Gastroesophageal sphincter (tissue), 4 donors: Measurements from ENCODE around the gene DLX6. TPM values are rescaled to one million over a fixed set of nuclear protein-coding genes. Genes with fewer than 3 reads are reported as not detected.

Experiments used
- ATAC-seq: fragments of 150-250 bp; one replicate; pipeline ENCODE4 v1.9.1; 2016; ENCODE audit warnings: mild to moderate bottlenecking, moderate library complexity
- H3K27ac ChIP-seq, 4 donors: fragments of 200-600 bp; sonication (generic) in 3 of 4; 1 replicate in 3 of 4; 2 replicates in 1 of 4; pipeline ENCODE4 v1.5.1; 2016 to 2019
- H3K27me3 ChIP-seq: fragments of 200-600 bp; sonication (generic); one replicate; pipeline ENCODE4 v1.5.1; 2019
- H3K36me3 ChIP-seq, 2 donors: fragments of 200-600 bp; sonication (generic); one replicate each; pipeline ENCODE4 v1.5.1; 2019; ENCODE audit warnings: control low read depth in 1 of 2
- H3K4me1 ChIP-seq, 3 donors: fragments of 200-600 bp; sonication (generic); 1 replicate in 2 of 3; 2 replicates in 1 of 3; pipeline ENCODE4 v1.5.1; 2016 to 2019; ENCODE audit warnings: control low read depth in 2 of 3
- H3K4me3 ChIP-seq, 2 donors: fragments of 200-600 bp; sonication (generic); one replicate each; pipeline ENCODE4 v1.5.1; 2019; ENCODE audit warnings: mild to moderate bottlenecking in 1 of 2, moderate library complexity in 1 of 2
- H3K9me3 ChIP-seq, 3 donors: fragments of 200-600 bp; sonication (generic); one replicate each; pipeline ENCODE4 v1.5.1; 2017 to 2019; ENCODE audit warnings: control low read depth in 2 of 3
- CTCF ChIP-seq, 4 experiments: fragments of 200-600 bp in 2 of 4; fragments of 450-650 bp in 2 of 4; sonication (generic) in 1 of 4; IDR thresholded peaks; one replicate each; pipeline ENCODE4 v1.5.1; 2017 to 2019; ENCODE audit warnings: antibody characterized with exemption in 4 of 4, mild to moderate bottlenecking in 2 of 4, moderate library complexity in 2 of 4
- EP300 ChIP-seq: sonication (generic); formaldehyde crosslinking; IDR thresholded peaks from one replicate; pipeline ENCODE4 v1.6.1; 2017; ENCODE audit warnings: antibody characterized with exemption, mild to moderate bottlenecking
- POLR2A ChIP-seq, 2 donors: fragments of 450-650 bp; IDR thresholded peaks; one replicate each; pipeline ENCODE4 v1.6.1; 2017; ENCODE audit warnings: antibody characterized with exemption in 2 of 2, mild to moderate bottlenecking in 2 of 2, moderate library complexity in 1 of 2
- POLR2AphosphoS5 ChIP-seq: sonication (generic); formaldehyde crosslinking; IDR thresholded peaks from one replicate; pipeline ENCODE4 v1.6.1; 2017; ENCODE audit warnings: antibody characterized with exemption
- WGBS, 2 donors: methylation state at CpG; one replicate each; pipeline ENCODE4 v1.1.5; 2018; ENCODE audit warnings: low coverage in 1 of 2; 5-methylcytosine and 5-hydroxymethylcytosine counted together
- total RNA-seq, 4 donors: library from RNA; depleted of rRNA; stranded (reverse); fragments of >200 nt; gene quantifications; one replicate each; pipeline ENCODE4 v1.1.0, GENCODE V29; 2016

The DLX6 gene
- total RNA-seq, 4 donors from 2014 or later, result 0.12 to 0.13 TPM; not detected in 2

GRCh38 chr7:97011536-97012364 lies 6.4 kb downstream of the DLX6 start:
- TF ChIP-seq EP300, result no peak
- no peak for TF ChIP-seq POLR2A (IDR thresholded peaks at IDR 0.05)
- TF ChIP-seq CTCF (IDR thresholded peaks at IDR 0.05), result no peak
- no peak for TF ChIP-seq POLR2AphosphoS5
- Histone ChIP-seq H3K36me3 (no peaks in the 10 kb centered on the region), H3K4me1 (peaks cover 0 to 13% (median 8%) of the 10 kb centered on the region in 3 donors), H3K4me3 (no peak overlapping the region), H3K27ac (no peak overlapping the region), H3K9me3 (peaks cover 0 to 6% (median 0%) of the 10 kb centered on the region in 3 donors), H3K27me3 (peaks cover 100% of the 10 kb centered on the region)
- no peak for ATAC-seq
- 7 to 18% methylated on average over 11 to 14 of the region's 15 CpGs for WGBS, 2 donors

- 5 to 9% methylated on average over 13 to 18 of the region's 21 CpGs for WGBS, 2 donors
- no peak overlapping the region for H3K27ac ChIP-seq
- no peak for ATAC-seq
- H3K9me3 ChIP-seq, result peaks cover 0 to 6% (median 0%) of the 10 kb centered on the region in 3 donors
- TF ChIP-seq POLR2AphosphoS5 (no peak), EP300 (no peak), CTCF (IDR thresholded peaks at IDR 0.05) (no peak), POLR2A (IDR thresholded peaks at IDR 0.05) (no peak)
- peaks cover 100% of the 10 kb centered on the region for H3K27me3 ChIP-seq
- H3K4me3 ChIP-seq, result no peak overlapping the region
- H3K4me1 ChIP-seq, result peaks cover 0 to 15% (median 8%) of the 10 kb centered on the region in 3 donors
- no peaks in the 10 kb centered on the region for H3K36me3 ChIP-seq
These were observed 7.2 kb downstream of the DLX6 start for GRCh38 chr7:97012365-97013133.

GRCh38 chr7:97013134-97013844 lies 7.9 kb downstream of the DLX6 start:
- WGBS, 2 donors, result 7 to 14% methylated on average over 8 to 14 of the region's 20 CpGs
- no peak for TF ChIP-seq POLR2AphosphoS5
- TF ChIP-seq EP300, result no peak
- no peak for TF ChIP-seq POLR2A (IDR thresholded peaks at IDR 0.05)
- no peak for TF ChIP-seq CTCF (IDR thresholded peaks at IDR 0.05)
- Histone ChIP-seq H3K27me3 (peaks cover 100% of the 10 kb centered on the region), H3K9me3 (peaks cover 0 to 6% (median 0%) of the 10 kb centered on the region in 3 donors), H3K36me3 (no peaks in the 10 kb centered on the region), H3K4me1 (peaks cover 0 to 23% (median 11%) of the 10 kb centered on the region in 3 donors), H3K27ac (no peak overlapping the region), H3K4me3 (no peak overlapping the region)
- ATAC-seq, result no peak

- Histone ChIP-seq H3K27ac (no peak overlapping the region), H3K4me1 (peaks cover 0 to 27% (median 12%) of the 10 kb centered on the region in 3 donors), H3K4me3 (no peak overlapping the region), H3K36me3 (no peaks in the 10 kb centered on the region), H3K27me3 (peaks cover 100% of the 10 kb centered on the region), H3K9me3 (peaks cover 0 to 6% (median 0%) of the 10 kb centered on the region in 3 donors)
- WGBS, 2 donors, result 12 to 27% methylated on average over 1 of the region's 1 CpG
- no peak for TF ChIP-seq CTCF (IDR thresholded peaks at IDR 0.05)
- TF ChIP-seq POLR2AphosphoS5, result no peak
- TF ChIP-seq POLR2A (IDR thresholded peaks at IDR 0.05), result no peak
- TF ChIP-seq EP300, result no peak
- ATAC-seq, result no peak
These were observed 8.4 kb downstream of the DLX6 start for GRCh38 chr7:97013845-97014134.
